Stomach (tissue), 4 donors: Measurements from ENCODE around the gene CGRRF1.

Experiments
- EP300 ChIP-seq: sonication (generic); formaldehyde crosslinking; IDR thresholded peaks from one replicate; pipeline ENCODE4 v1.6.1; 2017; ENCODE audit warnings: antibody characterized with exemption
- POLR2A ChIP-seq, 4 donors: fragments of 450-650 bp; IDR thresholded peaks; one replicate each; pipeline ENCODE4 v1.6.1; 2016; ENCODE audit warnings: antibody characterized with exemption in 4 of 4, control low read depth in 2 of 4, mild to moderate bottlenecking in 1 of 4, moderate library complexity in 1 of 4
- POLR2AphosphoS5 ChIP-seq, 3 donors: sonication (generic); formaldehyde crosslinking; IDR thresholded peaks; one replicate each; pipeline ENCODE4 v1.6.1; 2016; ENCODE audit warnings: antibody characterized with exemption in 3 of 3
- TF ChIP-seq, protein P1 (sequence below), 7 experiments: fragments of 450-650 bp in 4 of 7; fragments of 200-600 bp in 3 of 7; sonication (generic) in 3 of 7; IDR thresholded peaks; one replicate each; pipeline ENCODE4 v1.5.1; 2016 to 2019; ENCODE audit warnings: antibody characterized with exemption in 7 of 7, control low read depth in 2 of 7, mild to moderate bottlenecking in 1 of 7

DNA sequence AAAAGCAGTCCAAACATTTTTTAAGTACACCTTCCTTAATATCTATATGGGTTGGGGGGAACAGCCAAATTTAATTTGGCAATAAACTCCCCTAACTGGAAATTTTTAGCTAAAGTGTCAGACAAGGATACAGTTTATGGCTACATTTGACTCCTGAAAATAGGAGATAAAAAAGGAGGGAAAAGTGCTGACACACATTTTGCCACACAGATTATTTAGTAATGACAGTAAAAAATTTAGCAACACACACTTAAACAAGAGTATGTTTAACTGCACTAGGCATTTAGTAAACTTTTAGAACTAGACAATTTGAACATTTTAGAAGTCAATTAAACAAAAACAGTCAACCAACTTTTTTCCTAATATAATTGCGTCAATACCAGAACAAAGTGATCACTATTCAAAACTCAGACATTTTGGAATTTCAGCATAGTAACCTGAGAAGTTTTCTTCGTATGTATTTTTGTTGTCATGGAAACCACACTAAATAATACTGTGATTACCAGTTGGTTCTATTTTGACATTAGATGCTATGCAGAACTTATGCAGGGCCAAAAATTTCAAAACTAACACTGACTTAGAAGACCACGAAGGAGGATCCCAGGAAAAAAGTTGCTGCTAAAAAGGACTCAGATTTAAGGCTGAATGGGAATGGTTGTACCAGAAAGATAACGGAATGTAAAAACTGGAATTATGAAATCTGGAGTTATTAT is 34.4 kb upstream of the CGRRF1 start:
- TF ChIP-seq POLR2AphosphoS5 (IDR thresholded peaks at IDR 0.05) = no peak
- TF ChIP-seq, protein P1, sequence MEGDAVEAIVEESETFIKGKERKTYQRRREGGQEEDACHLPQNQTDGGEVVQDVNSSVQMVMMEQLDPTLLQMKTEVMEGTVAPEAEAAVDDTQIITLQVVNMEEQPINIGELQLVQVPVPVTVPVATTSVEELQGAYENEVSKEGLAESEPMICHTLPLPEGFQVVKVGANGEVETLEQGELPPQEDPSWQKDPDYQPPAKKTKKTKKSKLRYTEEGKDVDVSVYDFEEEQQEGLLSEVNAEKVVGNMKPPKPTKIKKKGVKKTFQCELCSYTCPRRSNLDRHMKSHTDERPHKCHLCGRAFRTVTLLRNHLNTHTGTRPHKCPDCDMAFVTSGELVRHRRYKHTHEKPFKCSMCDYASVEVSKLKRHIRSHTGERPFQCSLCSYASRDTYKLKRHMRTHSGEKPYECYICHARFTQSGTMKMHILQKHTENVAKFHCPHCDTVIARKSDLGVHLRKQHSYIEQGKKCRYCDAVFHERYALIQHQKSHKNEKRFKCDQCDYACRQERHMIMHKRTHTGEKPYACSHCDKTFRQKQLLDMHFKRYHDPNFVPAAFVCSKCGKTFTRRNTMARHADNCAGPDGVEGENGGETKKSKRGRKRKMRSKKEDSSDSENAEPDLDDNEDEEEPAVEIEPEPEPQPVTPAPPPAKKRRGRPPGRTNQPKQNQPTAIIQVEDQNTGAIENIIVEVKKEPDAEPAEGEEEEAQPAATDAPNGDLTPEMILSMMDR (IDR thresholded peaks at IDR 0.05) = no peak
- TF ChIP-seq POLR2A (IDR thresholded peaks at IDR 0.05) = no peak
- TF ChIP-seq EP300 = no peak
